H1 (cell line): ENCODE measurements around the gene HRH2. TPM values are rescaled to one million over a fixed set of nuclear protein-coding genes. Genes with fewer than 3 reads are reported as not detected.

ENCODE experiments used
- BACH1 ChIP-seq: IDR thresholded peaks from 2 replicates; pipeline ENCODE4 v1.6.1; 2012; ENCODE audit warnings: low read length, improper control_type of control experiment
- EGR1 ChIP-seq: IDR thresholded peaks from 2 replicates; pipeline ENCODE4 v1.6.1; 2011; ENCODE audit warnings: low read depth, low read length, borderline replicate concordance
- GTF2F1 ChIP-seq: IDR thresholded peaks from 2 replicates; pipeline ENCODE4 v1.6.1; 2012; ENCODE audit warnings: low read depth, low read length, improper control_type of control experiment, borderline replicate concordance
- polyA plus RNA-seq, 7 experiments: library from polyadenylated mRNA; depleted of rRNA in 3 of 7; stranded (reverse) in 5 of 7; unstranded in 2 of 7; fragments of >200 nt in 5 of 7; fragments of 200-250 nt in 2 of 7; gene quantifications; 1 replicate in 5 of 7; 2 replicates in 1 of 7; 4 replicates in 1 of 7; pipeline versions ENCODE4 v1.2.1 to v1.2.3, GENCODE V29; 2011 to 2013; ENCODE audit warnings: missing spikeins in 2 of 7, mixed read lengths in 2 of 7
- total RNA-seq: library from RNA; stranded (reverse); fragmentation: NEBNext Ultra II Directional; extraction: Animal tissue kit (Norgen Biotek cat#: 25700); gene quantifications from 2 replicates; pipeline ENCODE4 v1.2.1, GENCODE V29; 2021

Gene HRH2
- total and polyA plus RNA-seq, 2 of the 8 experiments (the other 6 are each of a cell fraction or from before 2014, with no cell fraction given), result 7.8 to 8.1 TPM

DNA sequence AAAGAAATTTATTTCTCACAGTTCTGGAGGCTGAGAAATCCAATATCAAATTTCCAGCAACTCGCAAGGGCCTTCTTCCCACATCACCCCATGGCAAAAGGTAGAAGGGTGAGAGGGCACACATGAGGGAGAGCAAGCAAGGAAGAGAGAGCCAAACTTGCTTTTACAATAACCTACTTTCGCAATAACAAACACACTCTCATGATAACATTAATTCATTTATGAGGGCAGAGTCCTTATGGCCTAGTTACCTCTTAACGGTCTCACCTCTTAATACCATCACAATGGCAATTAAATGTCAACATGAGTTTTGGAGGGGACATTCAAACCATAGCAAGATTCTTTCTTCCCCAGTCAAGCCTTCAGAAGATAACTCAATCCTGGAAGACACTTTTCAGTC lies 11.6 kb upstream of the HRH2 start (continued):
- TF ChIP-seq EGR1, result no peak
- TF ChIP-seq GTF2F1, result no peak
- no peak for TF ChIP-seq BACH1
